H9 (cell line): ENCODE results near the gene SORBS1. TPM values are rescaled to one million over a fixed set of nuclear protein-coding genes. Genes with fewer than 3 reads are reported as not detected.

Experiments
- DNase-seq: peaks from one replicate; pipeline ENCODE4 v3.0.0-alpha.2; 2017
- H2AFZ ChIP-seq: one replicate; pipeline ENCODE4 v1.6.1; 2013; ENCODE audit warnings: mild to moderate bottlenecking, low read length, control low read depth, moderate library complexity
- H2AK5ac ChIP-seq: 2 replicates; pipeline ENCODE4 v1.6.1; 2013; ENCODE audit warnings: low read length, control low read depth, mixed read lengths; ENCODE audit not compliant: insufficient read length
- H2BK120ac ChIP-seq: one replicate; pipeline ENCODE4 v1.6.1; 2013; ENCODE audit warnings: low read depth, mild to moderate bottlenecking, low read length, control low read depth, inconsistent platforms; ENCODE audit not compliant: poor library complexity, severe bottlenecking
- H2BK12ac ChIP-seq: 2 replicates; pipeline ENCODE4 v1.6.1; 2013; ENCODE audit warnings: low read length, control low read depth, mixed read lengths, low read depth; ENCODE audit not compliant: insufficient read length
- H2BK15ac ChIP-seq: 2 replicates; pipeline ENCODE4 v1.6.1; 2013; ENCODE audit warnings: low read depth, low read length, control low read depth
- H2BK20ac ChIP-seq: one replicate; pipeline ENCODE4 v1.6.1; 2013; ENCODE audit warnings: low read depth, mild to moderate bottlenecking, low read length, control low read depth, inconsistent platforms; ENCODE audit not compliant: poor library complexity, severe bottlenecking
- H2BK5ac ChIP-seq: 2 replicates; pipeline ENCODE4 v1.6.1; 2013; ENCODE audit warnings: low read length, control low read depth, mixed read lengths; ENCODE audit not compliant: insufficient read length
- H3K14ac ChIP-seq: 2 replicates; pipeline ENCODE4 v1.6.1; 2013; ENCODE audit warnings: low read length, control low read depth; ENCODE audit not compliant: insufficient read depth
- H3K18ac ChIP-seq: 2 replicates; pipeline ENCODE4 v1.6.1; 2013; ENCODE audit warnings: low read depth, mild to moderate bottlenecking, mixed read lengths, low read length, control low read depth; ENCODE audit not compliant: insufficient read length
- H3K23ac ChIP-seq: 2 replicates; pipeline ENCODE4 v1.6.1; 2013; ENCODE audit warnings: low read length, control low read depth, mixed read lengths, low read depth; ENCODE audit not compliant: insufficient read length
- H3K23me2 ChIP-seq: 2 replicates; pipeline ENCODE4 v1.6.1; 2013; ENCODE audit warnings: low read depth, mild to moderate bottlenecking, mixed read lengths, low read length, control low read depth; ENCODE audit not compliant: insufficient read length, poor library complexity, severe bottlenecking
- H3K27ac ChIP-seq: 2 replicates; pipeline ENCODE4 v1.5.1; 2013; ENCODE audit warnings: low read length, control low read depth, mixed read lengths, low read depth; ENCODE audit not compliant: insufficient read length
- H3K27me3 ChIP-seq: 2 replicates; pipeline ENCODE4 v1.6.1; 2013; ENCODE audit warnings: low read length, control low read depth, inconsistent platforms; ENCODE audit not compliant: insufficient read depth
- H3K4ac ChIP-seq: 2 replicates; pipeline ENCODE4 v1.6.1; 2013; ENCODE audit warnings: low read depth, mild to moderate bottlenecking, control low read depth, inconsistent platforms, low read length, moderate library complexity
- H3K4me1 ChIP-seq: 2 replicates; pipeline ENCODE4 v1.6.1; 2013; ENCODE audit warnings: low read length, control low read depth, inconsistent platforms; ENCODE audit not compliant: insufficient read depth
- H3K4me2 ChIP-seq: 2 replicates; pipeline ENCODE4 v1.6.1; 2013; ENCODE audit warnings: low read length, control low read depth, mixed read lengths; ENCODE audit not compliant: insufficient read length, insufficient read depth
- H3K56ac ChIP-seq: 2 replicates; pipeline ENCODE4 v1.6.1; 2013; ENCODE audit warnings: low read depth, mild to moderate bottlenecking, mixed read lengths, low read length, control low read depth; ENCODE audit not compliant: insufficient read length
- H3K79me1 ChIP-seq: 2 replicates; pipeline ENCODE4 v1.6.1; 2013; ENCODE audit warnings: low read depth, mild to moderate bottlenecking, moderate library complexity, low read length, control low read depth, inconsistent platforms; ENCODE audit not compliant: insufficient read depth, poor library complexity, severe bottlenecking
- H3K79me2 ChIP-seq: 2 replicates; pipeline ENCODE4 v1.6.1; 2013; ENCODE audit warnings: low read length, control low read depth, inconsistent platforms; ENCODE audit not compliant: insufficient read depth
- H3K9ac ChIP-seq: 2 replicates; pipeline ENCODE4 v1.6.1; 2013; ENCODE audit warnings: low read length, control low read depth, mixed read lengths; ENCODE audit not compliant: insufficient read length; ENCODE audit errors: extremely low read depth
- H3K9me3 ChIP-seq: one replicate; pipeline ENCODE4 v1.6.1; 2013; ENCODE audit warnings: low read depth, low read length, inconsistent platforms; ENCODE audit not compliant: control insufficient read depth
- H3T11ph ChIP-seq: one replicate; pipeline ENCODE4 v1.6.1; 2013; ENCODE audit warnings: mild to moderate bottlenecking, low read length, control low read depth, inconsistent platforms
- H4K20me1 ChIP-seq: one replicate; pipeline ENCODE4 v1.6.1; 2013; ENCODE audit not compliant: control insufficient read depth, insufficient read length, insufficient read depth
- H4K5ac ChIP-seq: 2 replicates; pipeline ENCODE4 v1.6.1; 2013; ENCODE audit warnings: low read depth, mild to moderate bottlenecking, mixed read lengths, low read length, control low read depth; ENCODE audit not compliant: insufficient read length
- H4K8ac ChIP-seq: replicated peaks from 2 replicates; pipeline ENCODE4 v1.6.1; 2013; ENCODE audit warnings: low read length, control low read depth, mixed read lengths, low read depth; ENCODE audit not compliant: insufficient read length
- H4K91ac ChIP-seq: 2 replicates; pipeline ENCODE4 v1.6.1; 2013; ENCODE audit warnings: low read depth, mild to moderate bottlenecking, moderate library complexity, mixed read lengths, low read length, control low read depth; ENCODE audit not compliant: insufficient read length
- H3K27ac Mint-ChIP-seq, 3 experiments: 2 replicates in 2 of 3; 3 replicates in 1 of 3; pipeline ENCODE4 v1.8.0; 2020 to 2021; ENCODE audit warnings: mixed read lengths in 3 of 3, mild to moderate bottlenecking in 1 of 3, moderate library complexity in 1 of 3
- H3K27me3 Mint-ChIP-seq: 2 replicates; pipeline ENCODE4 v1.8.0; 2021; ENCODE audit warnings: low read depth, mild to moderate bottlenecking, moderate library complexity, mixed read lengths
- H3K36me3 Mint-ChIP-seq, 3 experiments: 2 replicates in 2 of 3; 3 replicates in 1 of 3; pipeline ENCODE4 v1.8.0; 2020 to 2021; ENCODE audit warnings: low read depth in 3 of 3, mixed read lengths in 3 of 3; ENCODE audit not compliant: insufficient read depth in 1 of 3
- H3K4me1 Mint-ChIP-seq, 2 experiments: 2 replicates each; pipeline ENCODE4 v1.8.0; 2020; ENCODE audit warnings: mixed read lengths in 2 of 2
- H3K4me3 Mint-ChIP-seq, 2 experiments: 2 replicates in 1 of 2; 3 replicates in 1 of 2; pipeline ENCODE4 v1.8.0; 2020 to 2021; ENCODE audit warnings: mild to moderate bottlenecking in 2 of 2, mixed read lengths in 2 of 2, moderate library complexity in 1 of 2
- H3K9me3 Mint-ChIP-seq, 2 experiments: 2 replicates in 1 of 2; 3 replicates in 1 of 2; pipeline ENCODE4 v1.8.0; 2020; ENCODE audit warnings: mild to moderate bottlenecking in 2 of 2, mixed read lengths in 2 of 2, moderate library complexity in 1 of 2
- WGBS: extraction: QIAGEN DNeasy Blood & Tissue Kit; methylation state at CpG from one replicate; pipeline ENCODE4 v1.1.7; 2013; ENCODE audit warnings: missing lambda C conversion rate, low lambda C conversion rate, mixed read lengths; ENCODE audit not compliant: insufficient read length; ENCODE audit errors: extremely low coverage; 5-methylcytosine and 5-hydroxymethylcytosine counted together
- total RNA-seq: library from RNA; stranded (reverse); gene quantifications from 2 replicates; pipeline ENCODE4 v1.2.1, GENCODE V29; 2021
- TF ChIP-seq, protein P1 (sequence below): fragments of 200-600 bp; sonication (generic); conservative IDR thresholded peaks from 3 replicates; pipeline ENCODE4 v1.8.0; 2021; ENCODE audit warnings: antibody characterized with exemption, mild to moderate bottlenecking

The SORBS1 gene
- total RNA-seq, 1 experiment from 2014 or later: 24.3 TPM

DNA sequence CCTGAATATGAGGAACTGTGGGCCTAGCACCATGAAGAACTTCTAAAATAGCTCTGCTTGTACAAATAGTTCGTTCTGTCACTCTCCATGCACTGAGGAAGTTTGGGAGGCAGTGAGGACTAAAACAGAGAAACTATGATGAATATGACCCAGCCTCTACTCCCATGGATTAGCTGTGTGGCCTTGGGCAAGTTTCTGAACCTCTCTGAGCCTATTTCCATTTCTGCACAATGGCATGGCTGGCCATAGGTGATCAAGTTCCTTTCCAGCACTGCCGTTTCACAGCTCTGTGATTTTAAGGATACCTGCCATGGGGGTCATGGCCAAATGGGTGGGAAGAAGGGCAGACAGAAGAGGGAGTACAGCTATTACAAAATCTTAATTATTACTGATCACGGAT, 57.6 kb downstream of the SORBS1 start:
- no peak overlapping the region for H2BK20ac ChIP-seq
- no peak for DNase-seq
- no peak overlapping the region for H3K4me3 Mint-ChIP-seq
- no peaks in the 10 kb centered on the region for H3K9me3 ChIP-seq
- no peak overlapping the region for H2BK120ac ChIP-seq
- H3K4me1 ChIP-seq: peaks cover 7% of the 10 kb centered on the region; the same call in 1 of the 2 replicates
- TF ChIP-seq, protein P1, sequence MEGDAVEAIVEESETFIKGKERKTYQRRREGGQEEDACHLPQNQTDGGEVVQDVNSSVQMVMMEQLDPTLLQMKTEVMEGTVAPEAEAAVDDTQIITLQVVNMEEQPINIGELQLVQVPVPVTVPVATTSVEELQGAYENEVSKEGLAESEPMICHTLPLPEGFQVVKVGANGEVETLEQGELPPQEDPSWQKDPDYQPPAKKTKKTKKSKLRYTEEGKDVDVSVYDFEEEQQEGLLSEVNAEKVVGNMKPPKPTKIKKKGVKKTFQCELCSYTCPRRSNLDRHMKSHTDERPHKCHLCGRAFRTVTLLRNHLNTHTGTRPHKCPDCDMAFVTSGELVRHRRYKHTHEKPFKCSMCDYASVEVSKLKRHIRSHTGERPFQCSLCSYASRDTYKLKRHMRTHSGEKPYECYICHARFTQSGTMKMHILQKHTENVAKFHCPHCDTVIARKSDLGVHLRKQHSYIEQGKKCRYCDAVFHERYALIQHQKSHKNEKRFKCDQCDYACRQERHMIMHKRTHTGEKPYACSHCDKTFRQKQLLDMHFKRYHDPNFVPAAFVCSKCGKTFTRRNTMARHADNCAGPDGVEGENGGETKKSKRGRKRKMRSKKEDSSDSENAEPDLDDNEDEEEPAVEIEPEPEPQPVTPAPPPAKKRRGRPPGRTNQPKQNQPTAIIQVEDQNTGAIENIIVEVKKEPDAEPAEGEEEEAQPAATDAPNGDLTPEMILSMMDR: no peak
- no peak overlapping the region for H3K56ac ChIP-seq
- no peak overlapping the region for H3K14ac ChIP-seq
- H3T11ph ChIP-seq: no peak overlapping the region
- H2BK12ac ChIP-seq: no peak overlapping the region
- no peak overlapping the region for H2AK5ac ChIP-seq
- H4K5ac ChIP-seq: no peak overlapping the region
- no peak overlapping the region for H2BK5ac ChIP-seq
- H3K4ac ChIP-seq: no peak overlapping the region
- H3K79me2 ChIP-seq: peaks cover 5% of the 10 kb centered on the region; the same call in 1 of the 2 replicates
- no peaks in the 10 kb centered on the region for H3K23me2 ChIP-seq
- H3K4me1 Mint-ChIP-seq: peaks cover 43 to 59% of the 10 kb centered on the region in 2 experiments
- no peak overlapping the region for H3K27ac Mint-ChIP-seq
- H3K27me3 Mint-ChIP-seq: no peaks in the 10 kb centered on the region
- H3K36me3 Mint-ChIP-seq: no peaks in the 10 kb centered on the region
- no peaks in the 10 kb centered on the region for H3K79me1 ChIP-seq
- no peak overlapping the region for H3K27ac ChIP-seq
- H3K27me3 ChIP-seq: no peaks in the 10 kb centered on the region
- no peak overlapping the region for H4K8ac ChIP-seq
- no peak overlapping the region for H3K23ac ChIP-seq
- H4K91ac ChIP-seq: no peak overlapping the region
- WGBS: no CpG with 5 or more reads among the region's 3 CpGs
- no peaks in the 10 kb centered on the region for H4K20me1 ChIP-seq
- no peak overlapping the region for H2BK15ac ChIP-seq
- H3K4me2 ChIP-seq: no peak overlapping the region
- no peak overlapping the region for H3K18ac ChIP-seq
- no peaks in the 10 kb centered on the region for H3K9me3 Mint-ChIP-seq
- no peak overlapping the region for H2AFZ ChIP-seq
- no peak overlapping the region for H3K9ac ChIP-seq
